Subcutaneous adipose tissue (tissue), 4 donors: Measurements from ENCODE around the gene OMD. TPM values are rescaled to one million over a fixed set of nuclear protein-coding genes. Genes with fewer than 3 reads are reported as not detected.

Source experiments
- CTCF ChIP-seq: fragments of 450-650 bp; IDR thresholded peaks from one replicate; pipeline ENCODE4 v1.5.1; 2016; ENCODE audit warnings: low read depth, mild to moderate bottlenecking, control low read depth, antibody characterized with exemption, moderate library complexity
- total RNA-seq, 4 donors: library from RNA; depleted of rRNA; stranded (reverse); fragments of >200 nt; gene quantifications; one replicate each; pipeline ENCODE4 v1.1.0, GENCODE V29; 2016

The OMD gene
- total RNA-seq, 4 donors from 2014 or later, result 5.1 to 35.0 (median 23.0) TPM

- no peak for TF ChIP-seq CTCF
Observed at GRCh38 chr9:92385477-92385876, 38.8 kb downstream of the OMD start.

GRCh38 chr9:92385001-92385400 lies 39.3 kb downstream of the OMD start:
- TF ChIP-seq CTCF, result no peak

GRCh38 chr9:92384375-92384774 lies 39.9 kb downstream of the OMD start:
- no peak for TF ChIP-seq CTCF

- TF ChIP-seq CTCF, result no peak
Observed at GRCh38 chr9:92381775-92382174, 42.5 kb downstream of the OMD start.

GRCh38 chr9:92380603-92381002 lies 43.7 kb downstream of the OMD start:
- no peak for TF ChIP-seq CTCF

GRCh38 chr9:92378865-92379560 lies 45.3 kb downstream of the OMD start:
- no peak for TF ChIP-seq CTCF

GRCh38 chr9:92377876-92378275 lies 46.4 kb downstream of the OMD start:
- no peak for TF ChIP-seq CTCF
